Mononuclear cell (primary cell): ENCODE measurements around the gene PHF21A. TPM values are rescaled to one million over a fixed set of nuclear protein-coding genes. Genes with fewer than 3 reads are reported as not detected.

Source experiments
- H3K27me3 ChIP-seq: 2 replicates; pipeline ENCODE4 v1.6.0; 2011; ENCODE audit warnings: low read length, control low read depth; ENCODE audit not compliant: insufficient read depth
- H3K4me1 ChIP-seq: 2 replicates; pipeline ENCODE4 v1.5.1; 2011; ENCODE audit warnings: mild to moderate bottlenecking, low read length, control low read depth; ENCODE audit not compliant: insufficient read depth
- H3K4me3 ChIP-seq: 2 replicates; pipeline ENCODE4 v1.5.1; 2011; ENCODE audit warnings: mild to moderate bottlenecking, low read length, moderate library complexity
- H3K9me3 ChIP-seq: 2 replicates; pipeline ENCODE4 v1.5.1; 2011; ENCODE audit warnings: low read depth, mild to moderate bottlenecking, control low read depth, low read length
- total RNA-seq: library from RNA; depleted of rRNA; stranded (reverse); fragments of >200 nt; gene quantifications from one replicate; pipeline ENCODE4 v1.2.3, GENCODE V29; 2012

The PHF21A gene
- total RNA-seq, 1 donor: 33.2 TPM

DNA sequence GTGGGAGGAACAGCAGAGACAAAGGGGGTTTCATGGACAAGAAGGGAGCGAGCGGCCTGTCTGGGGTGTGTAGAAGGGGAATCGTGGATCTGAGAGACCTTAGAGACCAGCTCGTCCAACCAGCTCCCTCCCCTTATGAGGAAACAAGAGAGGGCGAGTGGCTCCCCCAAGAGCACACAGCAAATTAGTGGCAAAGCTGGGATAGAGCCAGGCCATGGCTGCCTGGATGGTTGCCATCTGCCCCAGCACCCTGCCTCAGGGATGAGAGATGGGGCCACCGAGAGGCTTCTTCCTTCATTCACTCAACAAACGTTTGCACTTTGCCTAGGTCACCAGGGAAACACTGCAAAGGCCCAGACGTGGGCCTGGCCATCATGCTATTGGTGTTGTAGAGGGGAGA lies 231.7 kb downstream of the PHF21A start:
- Histone ChIP-seq H3K4me3 (no peak overlapping the region), H3K27me3 (peaks cover 2% of the 10 kb centered on the region), H3K9me3 (no peaks in the 10 kb centered on the region), H3K4me1 (peaks cover 8% of the 10 kb centered on the region)

DNA sequence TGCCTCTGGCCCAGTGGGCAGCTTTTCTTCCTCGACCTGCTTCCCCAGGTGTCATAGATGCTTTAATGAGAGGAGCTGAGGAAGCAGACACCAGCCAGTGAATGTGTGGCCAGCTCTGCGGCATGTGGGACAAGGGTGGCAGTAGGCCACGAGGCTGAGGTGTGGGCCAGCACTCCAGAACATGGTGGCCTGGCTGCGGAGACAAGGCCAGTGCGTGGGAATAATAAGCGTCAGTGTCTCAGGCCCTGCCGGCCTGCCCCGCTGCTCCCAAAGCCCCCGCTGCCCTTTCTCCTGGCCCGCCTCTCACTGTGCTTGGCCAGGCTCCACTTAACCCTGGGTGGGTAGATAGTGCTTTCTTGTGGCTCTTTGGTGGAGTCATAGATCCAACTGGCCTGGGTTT lies 233.7 kb downstream of the PHF21A start:
- Histone ChIP-seq H3K4me1 (peaks cover 8% of the 10 kb centered on the region), H3K9me3 (no peaks in the 10 kb centered on the region), H3K4me3 (no peak overlapping the region), H3K27me3 (peaks cover 2% of the 10 kb centered on the region)

DNA sequence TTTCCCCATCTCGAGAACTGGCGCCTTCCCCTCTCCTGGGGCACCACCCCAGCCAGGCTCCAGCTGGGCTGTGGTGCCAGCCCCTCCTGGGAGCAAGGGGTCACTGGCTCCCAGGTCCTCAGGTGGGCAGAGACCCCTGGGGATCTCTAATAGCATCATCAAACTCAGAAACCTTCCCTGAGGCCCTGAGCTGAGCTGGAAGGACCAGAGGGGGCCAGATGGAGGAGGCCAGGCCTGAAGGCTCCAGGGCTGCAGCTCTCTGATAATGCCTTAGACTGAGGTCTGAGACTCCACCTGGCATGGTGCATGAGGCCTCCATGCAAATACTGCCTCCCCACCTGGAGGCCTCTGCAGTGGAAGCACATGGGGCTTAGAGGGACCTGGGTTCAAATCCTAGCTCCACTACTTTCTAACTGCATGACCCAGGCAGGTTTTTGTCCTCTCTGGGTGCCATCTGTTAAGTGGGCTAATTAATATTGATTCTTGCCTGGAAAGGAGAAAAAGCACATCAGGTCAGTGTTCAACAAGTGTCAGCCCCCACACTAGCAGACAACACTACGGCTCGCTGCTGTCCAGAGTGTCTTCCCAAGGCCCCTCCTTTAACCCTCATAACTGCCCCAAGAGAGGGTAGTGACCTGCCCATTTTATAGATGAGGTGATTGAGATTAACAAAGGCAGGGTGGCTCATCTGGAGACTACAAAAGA lies 234.3 kb downstream of the PHF21A start:
- Histone ChIP-seq H3K9me3 (no peaks in the 10 kb centered on the region), H3K27me3 (peaks cover 2% of the 10 kb centered on the region), H3K4me1 (peaks cover 8% of the 10 kb centered on the region), H3K4me3 (no peak overlapping the region)

DNA sequence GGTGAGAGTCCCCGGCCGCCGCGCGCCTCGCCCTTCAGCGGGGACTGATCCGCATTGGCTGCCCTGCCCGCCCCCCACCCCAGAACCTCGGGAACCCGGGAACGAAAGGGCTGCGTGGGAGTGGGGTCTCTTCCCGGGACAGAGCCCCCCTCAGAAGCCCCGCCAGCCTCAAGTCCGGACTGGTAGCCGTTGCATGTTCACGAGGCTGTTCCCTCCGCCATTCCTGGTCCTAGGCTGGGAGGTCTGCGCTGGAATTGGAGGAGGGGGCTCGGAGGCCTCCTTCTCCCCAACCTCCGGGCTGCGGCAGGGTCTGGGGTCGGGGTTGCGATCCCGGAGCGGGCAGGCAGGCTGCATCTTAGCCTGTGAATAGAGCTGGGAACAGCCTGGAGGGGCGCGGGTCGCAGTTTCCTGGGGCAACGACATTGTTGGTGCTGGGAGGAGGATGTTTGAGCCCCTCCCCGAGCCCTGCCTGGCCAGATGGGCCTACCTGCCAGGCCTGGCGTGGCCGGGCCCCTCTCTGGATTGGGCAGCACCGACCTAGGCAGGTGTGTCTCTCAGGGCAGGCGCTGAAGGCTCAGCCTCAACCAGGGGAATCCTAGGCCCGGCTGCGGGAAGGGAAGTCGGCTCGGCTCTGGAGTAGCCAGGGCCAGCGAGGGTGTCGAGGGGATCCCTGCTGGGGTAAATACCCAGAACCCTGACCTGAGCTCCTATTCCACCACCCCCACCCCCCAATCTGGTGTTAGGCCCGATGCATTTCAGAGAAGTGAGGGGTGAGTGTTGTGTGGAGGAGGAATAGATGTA lies 235.1 kb downstream of the PHF21A start:
- Histone ChIP-seq H3K4me3 (peak overlapping the region; percentile 23), H3K27me3 (peaks cover 2% of the 10 kb centered on the region), H3K9me3 (no peaks in the 10 kb centered on the region), H3K4me1 (peaks cover 8% of the 10 kb centered on the region)

DNA sequence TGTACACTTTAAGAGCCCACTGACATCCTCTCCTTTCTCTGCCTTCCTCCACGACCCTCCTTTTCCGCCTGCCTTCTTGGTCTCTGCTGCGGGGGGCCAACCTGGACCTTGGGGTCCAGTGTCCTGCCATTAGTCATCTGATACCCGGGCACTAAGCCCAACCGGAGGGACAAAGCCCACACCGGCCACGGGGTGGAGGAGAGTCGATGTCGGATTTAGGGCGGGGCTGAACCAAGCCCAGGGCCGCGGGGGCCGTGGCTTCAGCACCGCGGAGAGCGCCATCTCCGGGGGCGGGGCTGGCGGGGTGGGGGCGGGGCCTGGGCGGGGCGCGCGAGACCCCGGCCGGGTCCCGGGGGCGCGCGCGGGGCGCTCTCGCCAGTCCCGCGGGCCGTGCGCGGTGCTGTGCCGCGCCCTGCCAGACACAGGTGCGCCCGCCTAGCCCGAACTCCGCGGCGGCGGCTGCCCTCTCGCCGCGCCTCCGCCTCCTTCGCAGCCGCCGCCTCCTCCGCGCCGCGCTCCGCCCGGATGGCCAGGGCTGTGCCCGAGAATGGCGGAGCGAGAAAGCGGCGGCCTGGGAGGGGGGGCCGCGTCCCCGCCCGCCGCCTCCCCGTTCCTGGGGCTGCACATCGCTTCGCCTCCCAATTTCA lies 235.9 kb downstream of the PHF21A start, which contains the start of gene MAPK8IP1:
Gene MAPK8IP1 (plus strand): TSS at position 378 of the 647 bp plus-strand sequence. CDS start 170 bp downstream, at position 548.
- H3K9me3 ChIP-seq: no peaks in the 10 kb centered on the region
- peaks cover 2% of the 10 kb centered on the region for H3K27me3 ChIP-seq
- H3K4me3 ChIP-seq: peak within 1 kb of the TSS; percentile 23
- peaks cover 8% of the 10 kb centered on the region for H3K4me1 ChIP-seq

DNA sequence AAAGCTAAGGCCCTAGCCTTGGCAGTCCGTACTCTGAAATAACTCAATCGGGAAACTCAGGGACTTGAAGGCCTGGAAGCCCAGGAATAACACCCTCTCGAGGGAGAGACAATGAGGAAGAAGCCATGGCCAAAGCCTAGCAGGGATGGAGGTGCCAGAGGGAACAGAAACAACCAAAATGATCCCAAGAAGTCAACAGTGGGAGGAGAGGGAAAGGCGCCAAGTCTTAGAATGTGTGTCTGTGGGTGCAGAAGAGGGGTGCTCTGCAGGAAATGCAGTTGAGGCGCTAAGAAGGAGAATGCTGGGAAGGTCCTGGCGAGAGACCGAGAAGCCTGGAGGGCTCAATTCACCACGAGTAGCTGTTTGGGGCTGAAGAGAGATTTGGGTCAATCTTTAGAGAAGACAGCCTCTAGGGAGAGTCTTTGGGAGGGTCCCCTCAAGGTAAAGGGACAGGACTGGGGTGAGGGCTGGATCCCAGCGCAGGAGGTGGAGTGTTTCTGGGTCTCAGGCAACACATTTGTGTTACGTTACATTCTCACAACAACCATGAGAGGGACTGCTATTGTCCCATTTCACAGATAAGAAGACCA lies 236.6 kb downstream of the PHF21A start:
- H3K4me3 ChIP-seq: no peak overlapping the region
- H3K4me1 ChIP-seq: peaks cover 8% of the 10 kb centered on the region
- peaks cover 2% of the 10 kb centered on the region for H3K27me3 ChIP-seq
- H3K9me3 ChIP-seq: no peaks in the 10 kb centered on the region

Other genes with a start within 250 kb of the PHF21A start
- gene MAPK8IP1, start 235.8 kb downstream of the PHF21A start, total RNA-seq: 1.5 TPM
- 1.6 TPM for gene FREY1, start 214.2 kb downstream of the PHF21A start, total RNA-seq
- gene PEX16, start 203.6 kb downstream of the PHF21A start, total RNA-seq: 24.5 TPM
- gene LARGE2, start 198.8 kb downstream of the PHF21A start, total RNA-seq: 0.94 TPM
- gene CREB3L1, start 156.2 kb upstream of the PHF21A start, total RNA-seq: 0.10 TPM
- 90.6 TPM for gene DGKZ, start 226.0 kb upstream of the PHF21A start, total RNA-seq